CD14-positive monocyte (primary cell): ENCODE measurements around the gene ZNF695. TPM values are rescaled to one million over a fixed set of nuclear protein-coding genes. Genes with fewer than 3 reads are reported as not detected.

Experiments
- DNase-seq, 3 donors: peaks; one replicate each; pipeline ENCODE4 v3.0.0-alpha.2; 2011 to 2022
- H2AFZ ChIP-seq: 2 replicates; pipeline ENCODE4 v1.6.0; 2012; ENCODE audit warnings: mild to moderate bottlenecking, low read depth, low read length, inconsistent platforms; ENCODE audit not compliant: insufficient read depth, poor library complexity, severe bottlenecking
- H3K27ac ChIP-seq, 2 donors: 1 replicate in 1 of 2; 2 replicates in 1 of 2; pipeline ENCODE4 v1.5.1; 2012 to 2013; ENCODE audit warnings: low read length in 2 of 2, control low read depth in 1 of 2, inconsistent platforms in 1 of 2, low read depth in 1 of 2, mild to moderate bottlenecking in 1 of 2
- H3K27me3 ChIP-seq, 2 donors: one replicate each; pipeline versions ENCODE4 v1.6.0 to v1.6.1; 2011 to 2013; ENCODE audit warnings: low read length in 2 of 2; ENCODE audit not compliant: control insufficient read depth in 2 of 2, insufficient read depth in 2 of 2
- H3K36me3 ChIP-seq, 2 donors: replicated peaks in 1 of 2; 1 replicate in 1 of 2; 2 replicates in 1 of 2; pipeline versions ENCODE4 v1.5.1 to v1.6.1; 2012 to 2013; ENCODE audit warnings: low read length in 2 of 2, control low read depth in 1 of 2, inconsistent platforms in 1 of 2, mild to moderate bottlenecking in 1 of 2; ENCODE audit not compliant: insufficient read depth in 2 of 2, control insufficient read depth in 1 of 2
- H3K4me1 ChIP-seq, 2 donors: 1 replicate in 1 of 2; 2 replicates in 1 of 2; pipeline versions ENCODE4 v1.5.1 to v1.6.1; 2012 to 2013; ENCODE audit warnings: low read length in 2 of 2, control low read depth in 1 of 2, inconsistent platforms in 1 of 2, mild to moderate bottlenecking in 1 of 2, moderate library complexity in 1 of 2; ENCODE audit not compliant: insufficient read depth in 2 of 2, control insufficient read depth in 1 of 2
- H3K4me2 ChIP-seq: replicated peaks from 2 replicates; pipeline ENCODE3; 2012; ENCODE audit warnings: low read length, moderate library complexity, mild to moderate bottlenecking; ENCODE audit not compliant: poor library complexity, severe bottlenecking; ENCODE audit errors: extremely low read depth
- H3K4me3 ChIP-seq, 3 experiments: fragments of 200-600 bp in 1 of 3; sonication (generic) in 1 of 3; replicated peaks in 1 of 3; 1 replicate in 2 of 3; 2 replicates in 1 of 3; pipeline ENCODE4 v1.5.1; 2011 to 2013; ENCODE audit warnings: low read length in 3 of 3, mild to moderate bottlenecking in 3 of 3, control low read depth in 2 of 3, low read depth in 2 of 3, inconsistent platforms in 1 of 3, moderate library complexity in 1 of 3
- H3K79me2 ChIP-seq: 2 replicates; pipeline ENCODE4 v1.6.0; 2012; ENCODE audit warnings: mild to moderate bottlenecking, control low read depth, inconsistent platforms, low read length, moderate library complexity; ENCODE audit not compliant: insufficient read depth
- H3K9ac ChIP-seq: 2 replicates; pipeline ENCODE4 v1.6.0; 2017; ENCODE audit warnings: low read length, mild to moderate bottlenecking; ENCODE audit not compliant: insufficient read depth, poor library complexity, severe bottlenecking
- H3K9me3 ChIP-seq, 2 donors: replicated peaks in 1 of 2; 1 replicate in 1 of 2; 2 replicates in 1 of 2; pipeline versions ENCODE4 v1.5.1 to v1.6.1; 2012 to 2013; ENCODE audit warnings: low read length in 2 of 2, control low read depth in 1 of 2; ENCODE audit not compliant: control insufficient read depth in 1 of 2, insufficient read depth in 1 of 2
- H4K20me1 ChIP-seq: 2 replicates; pipeline ENCODE4 v1.6.0; 2012; ENCODE audit warnings: mild to moderate bottlenecking, low read length, control low read depth, moderate library complexity; ENCODE audit not compliant: insufficient read depth
- H3K27ac Mint-ChIP-seq, 7 donors: one replicate each; pipeline ENCODE4 v1.8.0; 2020; ENCODE audit warnings: mild to moderate bottlenecking in 7 of 7, mixed read lengths in 7 of 7, moderate library complexity in 6 of 7, inconsistent platforms in 2 of 7
- H3K27me3 Mint-ChIP-seq, 3 donors: one replicate each; pipeline ENCODE4 v1.8.0; 2021 to 2022; ENCODE audit warnings: low read depth in 3 of 3, mild to moderate bottlenecking in 3 of 3, mixed read lengths in 3 of 3, moderate library complexity in 3 of 3, inconsistent platforms in 1 of 3
- H3K36me3 Mint-ChIP-seq, 2 donors: one replicate each; pipeline ENCODE4 v1.8.0; 2020; ENCODE audit warnings: mixed read lengths in 2 of 2, inconsistent platforms in 1 of 2, mild to moderate bottlenecking in 1 of 2
- H3K4me1 Mint-ChIP-seq: one replicate; pipeline ENCODE4 v1.8.0; 2020; ENCODE audit warnings: mild to moderate bottlenecking, mixed read lengths
- H3K4me3 Mint-ChIP-seq, 2 donors: one replicate each; pipeline ENCODE4 v1.8.0; 2020; ENCODE audit warnings: mild to moderate bottlenecking in 2 of 2, mixed read lengths in 2 of 2, moderate library complexity in 1 of 2
- H3K9me3 Mint-ChIP-seq, 7 donors: one replicate each; pipeline ENCODE4 v1.8.0; 2020 to 2022; ENCODE audit warnings: mixed read lengths in 7 of 7, mild to moderate bottlenecking in 6 of 7, moderate library complexity in 6 of 7, inconsistent platforms in 2 of 7
- WGBS: methylation state at CpG from one replicate; pipeline ENCODE4 v1.1.5; 2013; ENCODE audit warnings: missing lambda C conversion rate; ENCODE audit not compliant: insufficient coverage; 5-methylcytosine and 5-hydroxymethylcytosine counted together
- intact Hi-C, 2 donors: fragments of 100-400 bp; cut with micrococcal nuclease; formaldehyde crosslinking; loops; one replicate each; pipeline versions ENCODE4 v1.15.0 to v1.15.1; 2023
- polyA plus RNA-seq, 3 donors: library from polyadenylated mRNA; depleted of rRNA in 1 of 3; unstranded in 2 of 3; stranded (reverse) in 1 of 3; fragments of 300-500 nt in 2 of 3; fragments of >200 nt in 1 of 3; fragmentation: Illumina TruSeq in 2 of 3; gene quantifications; 1 replicate in 2 of 3; 2 replicates in 1 of 3; pipeline ENCODE4 v1.2.3, GENCODE V29; 2012 to 2021
- TF ChIP-seq, protein P1 (sequence below): fragments of 200-600 bp; IDR thresholded peaks from one replicate; pipeline ENCODE4 v1.8.0; 2022; ENCODE audit warnings: antibody characterized with exemption, mild to moderate bottlenecking

ZNF695 gene
- polyA plus RNA-seq, 3 donors, result 0.18 TPM; not detected in 2

DNA sequence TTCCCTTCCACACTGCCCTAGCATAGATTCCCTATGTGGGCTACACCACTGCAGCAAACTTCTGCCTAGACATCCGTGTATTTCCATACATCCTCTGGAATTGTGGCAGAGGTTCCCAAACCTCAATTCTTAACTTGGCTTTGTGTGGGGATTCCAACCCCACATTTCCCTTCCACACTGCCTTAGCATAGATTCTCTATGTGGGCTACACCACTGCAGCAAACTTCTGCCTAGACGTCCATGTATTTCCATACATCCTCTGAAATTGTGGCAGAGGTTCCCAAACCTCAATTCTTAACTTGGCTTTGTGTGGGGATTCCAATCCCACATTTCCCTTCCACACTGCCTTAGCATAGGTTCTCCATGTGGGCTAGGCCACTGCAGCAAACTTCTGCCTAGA, 39.4 kb upstream of the ZNF695 start:
- Histone ChIP-seq H3K27ac (no peak overlapping the region), H3K36me3 (no peaks in the 10 kb centered on the region), H3K9ac (no peak overlapping the region), H3K4me3 (no peak overlapping the region), H3K79me2 (no peaks in the 10 kb centered on the region), H3K4me2 (no peak overlapping the region), H3K27me3 (no peaks in the 10 kb centered on the region), H3K4me1 (no peaks in the 10 kb centered on the region), H4K20me1 (no peaks in the 10 kb centered on the region), H2AFZ (no peak overlapping the region), H3K9me3 (peaks cover 64 to 98% of the 10 kb centered on the region in 2 donors)
- Mint-ChIP-seq H3K27me3 (peaks cover 0 to 1% (median 0%) of the 10 kb centered on the region in 3 donors), H3K9me3 (peaks cover 55 to 100% (median 86%) of the 10 kb centered on the region in 7 donors), H3K27ac (peak overlapping the region in 1 of 7 donors; percentile 20), H3K4me1 (no peaks in the 10 kb centered on the region), H3K36me3 (peaks cover 0 to 13% of the 10 kb centered on the region in 2 donors), H3K4me3 (no peak overlapping the region)
- intact Hi-C loops, result no loop called here
- no CpG with 5 or more reads among the region's 2 CpGs for WGBS
- TF ChIP-seq, protein P1, sequence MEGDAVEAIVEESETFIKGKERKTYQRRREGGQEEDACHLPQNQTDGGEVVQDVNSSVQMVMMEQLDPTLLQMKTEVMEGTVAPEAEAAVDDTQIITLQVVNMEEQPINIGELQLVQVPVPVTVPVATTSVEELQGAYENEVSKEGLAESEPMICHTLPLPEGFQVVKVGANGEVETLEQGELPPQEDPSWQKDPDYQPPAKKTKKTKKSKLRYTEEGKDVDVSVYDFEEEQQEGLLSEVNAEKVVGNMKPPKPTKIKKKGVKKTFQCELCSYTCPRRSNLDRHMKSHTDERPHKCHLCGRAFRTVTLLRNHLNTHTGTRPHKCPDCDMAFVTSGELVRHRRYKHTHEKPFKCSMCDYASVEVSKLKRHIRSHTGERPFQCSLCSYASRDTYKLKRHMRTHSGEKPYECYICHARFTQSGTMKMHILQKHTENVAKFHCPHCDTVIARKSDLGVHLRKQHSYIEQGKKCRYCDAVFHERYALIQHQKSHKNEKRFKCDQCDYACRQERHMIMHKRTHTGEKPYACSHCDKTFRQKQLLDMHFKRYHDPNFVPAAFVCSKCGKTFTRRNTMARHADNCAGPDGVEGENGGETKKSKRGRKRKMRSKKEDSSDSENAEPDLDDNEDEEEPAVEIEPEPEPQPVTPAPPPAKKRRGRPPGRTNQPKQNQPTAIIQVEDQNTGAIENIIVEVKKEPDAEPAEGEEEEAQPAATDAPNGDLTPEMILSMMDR, result no peak
- no peak for DNase-seq

DNA sequence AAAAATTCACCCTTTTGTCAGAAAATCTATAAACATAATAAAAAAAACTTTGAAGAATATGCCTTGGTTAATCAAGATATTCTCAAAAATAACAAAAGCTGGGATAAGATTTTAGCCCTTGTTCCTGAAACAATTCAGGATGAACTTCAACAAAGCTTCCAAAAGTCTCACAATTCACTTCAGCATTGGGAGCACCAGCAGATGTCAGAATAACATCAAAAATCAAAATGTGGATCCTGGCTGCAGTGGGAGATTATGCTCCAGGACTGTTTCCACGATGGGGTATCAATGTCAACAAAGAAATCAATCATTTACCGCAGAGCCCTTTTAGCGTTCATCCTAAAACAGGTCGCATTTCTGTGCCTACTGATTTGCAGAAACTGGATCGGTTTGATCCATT, 35.5 kb upstream of the ZNF695 start:
- no peak overlapping the region for H2AFZ ChIP-seq
- no peak overlapping the region for H3K27ac Mint-ChIP-seq
- H3K4me1 ChIP-seq, result no peaks in the 10 kb centered on the region
- H3K79me2 ChIP-seq, result no peaks in the 10 kb centered on the region
- no peak overlapping the region for H3K4me2 ChIP-seq
- no peak overlapping the region for H3K4me3 Mint-ChIP-seq
- intact Hi-C loops, result no loop called here
- H3K27me3 ChIP-seq, result no peaks in the 10 kb centered on the region
- H3K9ac ChIP-seq, result no peak overlapping the region
- no peak overlapping the region for H3K4me3 ChIP-seq
- no peaks in the 10 kb centered on the region for H3K4me1 Mint-ChIP-seq
- peaks cover 63 to 99% of the 10 kb centered on the region in 2 donors for H3K9me3 ChIP-seq
- no peak for DNase-seq
- peaks cover 5 to 17% of the 10 kb centered on the region in 2 donors for H3K36me3 ChIP-seq
- TF ChIP-seq, protein P1, result no peak
- peaks cover 0 to 1% (median 0%) of the 10 kb centered on the region in 3 donors for H3K27me3 Mint-ChIP-seq
- no peak overlapping the region for H3K27ac ChIP-seq
- 100% methylated on average over 4 of the region's 5 CpGs for WGBS
- peaks cover 41 to 92% (median 77%) of the 10 kb centered on the region in 7 donors for H3K9me3 Mint-ChIP-seq
- no peaks in the 10 kb centered on the region for H4K20me1 ChIP-seq
- peaks cover 5 to 17% of the 10 kb centered on the region in 2 donors for H3K36me3 Mint-ChIP-seq
